Activated CD4-positive, alpha-beta T cell treated with anti-CD3 and anti-CD28 coated beads, Interleukin-2, amount 50 U/mL, for 48 hours (primary cell): ENCODE measurements around the gene RPS14.
"Not testable (repeated sequence)": the region's sequence is repeated elsewhere in the genome, so short reads cannot be mapped to it uniquely, and the experiment has no call there.

Source experiments
- DNase-seq, 2 experiments: peaks; one replicate each; pipeline ENCODE4 v3.0.0-alpha.2; 2020

The RPS14 gene

GRCh38 chr5:150476568-150476967 lies 27.0 kb upstream of the RPS14 start:
- DNase-seq: not testable (repeated sequence)

GRCh38 chr5:150473673-150474358 lies 24.3 kb upstream of the RPS14 start:
- DNase-seq: no peak

- no peak for DNase-seq
Observed at GRCh38 chr5:150469718-150470469, 20.4 kb upstream of the RPS14 start.

GRCh38 chr5:150468206-150468605 lies 18.7 kb upstream of the RPS14 start:
- DNase-seq: no peak

- no peak for DNase-seq
Observed at GRCh38 chr5:150465927-150466326, 16.4 kb upstream of the RPS14 start.

- no peak for DNase-seq
Observed at GRCh38 chr5:150464554-150465012, 15.0 kb upstream of the RPS14 start.

- DNase-seq: no peak
Observed at GRCh38 chr5:150461231-150461630, 11.7 kb upstream of the RPS14 start.

- no peak for DNase-seq
Observed at GRCh38 chr5:150460781-150461180, 11.2 kb upstream of the RPS14 start.

- peak; percentile 92 to 94 for DNase-seq
Observed at GRCh38 chr5:150458802-150459557, 9.4 kb upstream of the RPS14 start.

GRCh38 chr5:150457562-150458240 lies 8.2 kb upstream of the RPS14 start:
- no peak for DNase-seq

- no peak for DNase-seq
Observed at GRCh38 chr5:150457121-150457520, 7.6 kb upstream of the RPS14 start.

GRCh38 chr5:150454492-150455229 lies 5.1 kb upstream of the RPS14 start:
- no peak for DNase-seq

GRCh38 chr5:150454027-150454426 lies 4.5 kb upstream of the RPS14 start:
- not testable (repeated sequence) for DNase-seq

GRCh38 chr5:150452914-150453313 lies 3.4 kb upstream of the RPS14 start:
- no peak for DNase-seq

- DNase-seq: no peak
Observed at GRCh38 chr5:150451594-150451993, 2.1 kb upstream of the RPS14 start.

GRCh38 chr5:150448952-150449516 lies 505 bp downstream of the RPS14 start:
- DNase-seq: no peak

GRCh38 chr5:150448334-150448733 lies 1.2 kb downstream of the RPS14 start:
- DNase-seq: no peak

- no peak for DNase-seq
Observed at GRCh38 chr5:150447188-150447587, 2.4 kb downstream of the RPS14 start.

GRCh38 chr5:150446583-150446982 lies 3.0 kb downstream of the RPS14 start:
- DNase-seq: no peak

GRCh38 chr5:150446088-150446487 lies 3.5 kb downstream of the RPS14 start:
- DNase-seq: no peak

- DNase-seq: no peak
Observed at GRCh38 chr5:150444770-150445169, 4.8 kb downstream of the RPS14 start.
